IMR-90 (cell line): ENCODE results near the gene VPS26A. TPM values are rescaled to one million over a fixed set of nuclear protein-coding genes. Genes with fewer than 3 reads are reported as not detected.

Experiments used
- ATAC-seq: fragments of 200-7000 bp; cut with Tn5 transposase; 2 replicates; pipeline ENCODE4 v1.9.1; 2020; ENCODE audit warnings: low read depth, mild to moderate bottlenecking, moderate library complexity
- BruUV-seq: library from RNA; stranded (reverse); fragments of 400-500 nt; replicated peaks from 2 replicates; lab custom pipeline; 2021; lab: Mats Ljungman, UMichigan
- CTCF ChIA-PET: fragments of 300-600 bp; formaldehyde crosslinking; extraction: SDS; loops from one replicate; lab custom pipeline; 2021; ENCODE audit warnings: antibody characterized with exemption; lab: Yijun Ruan, JAX
- POLR2A ChIA-PET: fragments of 300-600 bp; sonication (Branson Sonifier 250); formaldehyde crosslinking; loops from one replicate; lab custom pipeline; 2022; ENCODE audit warnings: antibody characterized with exemption; ENCODE audit not compliant: unreplicated experiment; lab: Charles Lee
- DNase-seq: peaks from one replicate; pipeline ENCODE4 v3.0.0; 2013
- H2AFZ ChIP-seq: replicated peaks from 2 replicates; pipeline ENCODE3; 2013; ENCODE audit warnings: low read length, mild to moderate bottlenecking; ENCODE audit not compliant: poor library complexity
- H2AK5ac ChIP-seq: 2 replicates; pipeline ENCODE4 v1.6.1; 2013; ENCODE audit warnings: low read depth, low read length, inconsistent platforms
- H2AK9ac ChIP-seq: replicated peaks from 2 replicates; pipeline ENCODE3; 2013; ENCODE audit warnings: mild to moderate bottlenecking, low read depth, low read length, moderate library complexity; ENCODE audit not compliant: poor library complexity
- H2BK120ac ChIP-seq: 2 replicates; pipeline ENCODE4 v1.6.1; 2013; ENCODE audit warnings: low read depth, low read length, inconsistent platforms
- H2BK15ac ChIP-seq: 3 replicates; pipeline ENCODE4 v1.6.1; 2013; ENCODE audit warnings: low read depth, low read length, inconsistent platforms
- H2BK20ac ChIP-seq: 2 replicates; pipeline ENCODE4 v1.6.1; 2013; ENCODE audit warnings: low read depth, mild to moderate bottlenecking, inconsistent platforms, low read length, moderate library complexity
- H2BK5ac ChIP-seq: 2 replicates; pipeline ENCODE4 v1.6.1; 2013; ENCODE audit warnings: mild to moderate bottlenecking, low read depth, low read length, inconsistent platforms; ENCODE audit not compliant: poor library complexity, severe bottlenecking
- H3K14ac ChIP-seq: replicated peaks from 2 replicates; pipeline ENCODE4 v1.6.1; 2013; ENCODE audit warnings: low read depth, low read length, inconsistent platforms
- H3K18ac ChIP-seq: 2 replicates; pipeline ENCODE4 v1.6.1; 2013; ENCODE audit warnings: low read depth, low read length, control low read depth
- H3K23ac ChIP-seq: 2 replicates; pipeline ENCODE4 v1.6.1; 2013; ENCODE audit warnings: low read depth, low read length, inconsistent platforms
- H3K27ac ChIP-seq: 2 replicates; pipeline ENCODE4 v1.5.1; 2013; ENCODE audit warnings: mild to moderate bottlenecking, control low read depth, low read length; ENCODE audit not compliant: insufficient read depth
- H3K27me3 ChIP-seq: 2 replicates; pipeline ENCODE4 v1.6.1; 2013; ENCODE audit warnings: low read length; ENCODE audit not compliant: control insufficient read depth, insufficient read depth
- H3K36me3 ChIP-seq: 2 replicates; pipeline ENCODE4 v1.6.1; 2013; ENCODE audit warnings: low read length, mixed read lengths; ENCODE audit not compliant: control insufficient read depth, insufficient read depth
- H3K4ac ChIP-seq: 2 replicates; pipeline ENCODE4 v1.6.1; 2013; ENCODE audit warnings: low read depth, low read length, inconsistent platforms
- H3K4me1 ChIP-seq: 2 replicates; pipeline ENCODE4 v1.6.1; 2013; ENCODE audit warnings: low read length, mixed read lengths; ENCODE audit not compliant: control insufficient read depth, insufficient read depth
- H3K4me2 ChIP-seq: 2 replicates; pipeline ENCODE4 v1.6.1; 2013; ENCODE audit warnings: low read depth, mild to moderate bottlenecking, control low read depth, low read length, moderate library complexity
- H3K4me3 ChIP-seq: 2 replicates; pipeline ENCODE4 v1.5.1; 2013; ENCODE audit warnings: low read depth, mild to moderate bottlenecking, control low read depth, low read length, moderate library complexity; ENCODE audit not compliant: insufficient read depth
- H3K56ac ChIP-seq: 2 replicates; pipeline ENCODE4 v1.6.1; 2013; ENCODE audit warnings: low read length, inconsistent platforms; ENCODE audit not compliant: insufficient read depth; ENCODE audit errors: extremely low read depth
- H3K79me1 ChIP-seq, 2 experiments: 2 replicates each; pipeline ENCODE4 v1.6.1; 2013; ENCODE audit warnings: low read length in 2 of 2, inconsistent platforms in 1 of 2, low read depth in 1 of 2
- H3K9ac ChIP-seq: 2 replicates; pipeline ENCODE4 v1.6.1; 2013; ENCODE audit warnings: low read depth, low read length, control low read depth
- H3K9me1 ChIP-seq: 2 replicates; pipeline ENCODE4 v1.6.1; 2013; ENCODE audit warnings: low read length, inconsistent platforms; ENCODE audit not compliant: insufficient read depth
- H3K9me3 ChIP-seq: 2 replicates; pipeline ENCODE4 v1.6.1; 2013; ENCODE audit warnings: low read length; ENCODE audit not compliant: control insufficient read depth, insufficient read depth
- H4K20me1 ChIP-seq: 2 replicates; pipeline ENCODE4 v1.6.1; 2013; ENCODE audit warnings: low read length, inconsistent platforms; ENCODE audit not compliant: insufficient read depth
- H4K5ac ChIP-seq: 2 replicates; pipeline ENCODE4 v1.6.1; 2013; ENCODE audit warnings: mild to moderate bottlenecking, low read depth, low read length, control low read depth
- H4K8ac ChIP-seq, 2 experiments: 2 replicates each; pipeline ENCODE4 v1.6.1; 2013; ENCODE audit warnings: low read depth in 2 of 2, low read length in 2 of 2, control low read depth in 1 of 2, inconsistent platforms in 1 of 2
- H4K91ac ChIP-seq: 2 replicates; pipeline ENCODE4 v1.6.1; 2013; ENCODE audit warnings: low read depth, low read length, inconsistent platforms; ENCODE audit not compliant: insufficient read depth
- BHLHE40 ChIP-seq: fragments of 150-350 bp; IDR thresholded peaks from 2 replicates; pipeline ENCODE4 v1.6.1; 2016; ENCODE audit warnings: mild to moderate bottlenecking, low read depth, low read length
- CEBPB ChIP-seq: IDR thresholded peaks from 2 replicates; pipeline ENCODE4 v1.6.1; 2012; ENCODE audit warnings: low read depth, low read length, improper control_type of control experiment
- FOS ChIP-seq: fragments of 150-350 bp; IDR thresholded peaks from 2 replicates; pipeline ENCODE4 v1.6.1; 2016; ENCODE audit warnings: low read depth, low read length
- MAFK ChIP-seq: IDR thresholded peaks from 2 replicates; pipeline ENCODE4 v1.6.1; 2012; ENCODE audit warnings: low read depth, low read length, improper control_type of control experiment
- POLR2A ChIP-seq: IDR thresholded peaks from 2 replicates; pipeline ENCODE4 v1.6.1; 2012; ENCODE audit warnings: mild to moderate bottlenecking, low read depth, low read length
- RAD21 ChIP-seq: IDR thresholded peaks from 2 replicates; pipeline ENCODE4 v1.6.1; 2012; ENCODE audit warnings: low read length, improper control_type of control experiment
- RCOR1 ChIP-seq: IDR thresholded peaks from 2 replicates; pipeline ENCODE4 v1.6.1; 2012; ENCODE audit warnings: mild to moderate bottlenecking, low read length, improper control_type of control experiment; ENCODE audit not compliant: insufficient replicate concordance
- RFX5 ChIP-seq: IDR thresholded peaks from 2 replicates; pipeline ENCODE4 v1.8.0; 2012; ENCODE audit warnings: low read depth, mild to moderate bottlenecking, low read length, moderate library complexity
- WGBS, 2 experiments: methylation state at CpG; one replicate each; pipeline versions ENCODE4 v1.1.5 to v1.1.7; 2013; ENCODE audit warnings: missing lambda C conversion rate in 2 of 2; ENCODE audit not compliant: insufficient read length in 1 of 2; ENCODE audit errors: extremely low coverage in 2 of 2; 5-methylcytosine and 5-hydroxymethylcytosine counted together
- dilution Hi-C: fragments of 300-500 bp; cut with HindIII; formaldehyde crosslinking; loops from one replicate; pipeline ENCODE4 v1.14.3; 2018; ENCODE audit warnings: low sequenced_read_pairs; ENCODE audit not compliant: unreplicated experiment
- in situ Hi-C: fragments of 300-500 bp; cut with MboI; formaldehyde crosslinking; loops from 3 replicates; pipeline ENCODE4 v1.14.3; 2019; ENCODE audit warnings: low sequenced_read_pairs, inconsistent platforms, mixed read lengths
- intact Hi-C: fragments of 100-400 bp; cut with micrococcal nuclease; formaldehyde crosslinking; loops from 2 replicates; pipeline ENCODE4 v1.10.0; 2022
- polyA plus RNA-seq, 3 experiments: library from polyadenylated mRNA; depleted of rRNA; stranded (reverse); fragments of >200 nt; gene quantifications; 2 replicates each; pipeline ENCODE4 v1.2.3, GENCODE V29; 2012; ENCODE audit warnings: low replicate concordance in 1 of 3
- total RNA-seq: library from RNA; depleted of rRNA; stranded (reverse); fragments of >200 nt; gene quantifications from 2 replicates; pipeline ENCODE4 v1.2.3, GENCODE V29; 2012
- TF ChIP-seq, protein P1 (sequence below): fragments of 150-350 bp; IDR thresholded peaks from 2 replicates; pipeline ENCODE4 v1.6.1; 2017; ENCODE audit warnings: mild to moderate bottlenecking, antibody characterized with exemption, low read length, low read depth

The VPS26A gene
- total and polyA plus RNA-seq, 2 of the 4 experiments (the other 2 are of a cell fraction): 7.2 to 18.7 TPM

DNA sequence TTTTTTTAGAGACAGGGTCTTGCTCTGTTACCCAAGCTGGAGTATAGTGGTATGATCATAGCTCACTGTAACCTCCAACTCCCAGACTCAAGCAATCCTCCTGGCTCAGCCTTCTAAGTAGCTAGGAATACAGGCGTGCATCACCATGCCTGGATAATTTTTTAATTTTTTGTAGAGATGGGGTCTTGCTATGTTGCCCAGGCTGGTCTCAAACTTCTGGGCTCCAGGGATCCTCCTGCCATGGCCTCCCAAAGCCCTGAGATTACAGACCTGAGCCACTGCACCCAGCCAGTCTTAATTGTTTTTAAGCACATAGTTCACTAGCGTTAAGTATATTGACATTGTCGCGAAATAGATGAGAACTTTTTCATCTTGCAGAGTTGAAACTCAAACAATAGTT lies 58.0 kb downstream of the VPS26A start:
- Histone ChIP-seq H2BK15ac (no peak overlapping the region), H3K14ac (no peak overlapping the region), H3K9ac (no peak overlapping the region), H2AFZ (no peak overlapping the region), H3K4ac (no peak overlapping the region), H2AK5ac (no peak overlapping the region), H3K4me2 (no peak overlapping the region), H3K36me3 (peaks cover 7% of the 10 kb centered on the region), H3K27ac (no peak overlapping the region), H3K4me3 (no peak overlapping the region), H3K9me1 (peaks cover 4% of the 10 kb centered on the region), H2AK9ac (no peak overlapping the region), H4K8ac (no peak overlapping the region), H3K56ac (no peak overlapping the region), H2BK20ac (no peak overlapping the region), H4K5ac (no peak overlapping the region), H3K18ac (no peak overlapping the region), H4K20me1 (no peaks in the 10 kb centered on the region; the same call in 1 of the 2 replicates), H2BK120ac (no peak overlapping the region), H4K91ac (no peak overlapping the region), H3K79me1 (peaks cover 5 to 38% of the 10 kb centered on the region in 2 experiments), H3K23ac (no peak overlapping the region), H3K27me3 (no peaks in the 10 kb centered on the region), H3K9me3 (no peaks in the 10 kb centered on the region), H2BK5ac (no peak overlapping the region), H3K4me1 (peaks cover 2% of the 10 kb centered on the region; the same call in 1 of the 2 replicates)
- no peak for DNase-seq
- dilution Hi-C loops: no loop called here
- ChIA-PET CTCF (no interaction called here), POLR2A (no interaction called here)
- BruUV-seq: no TSS peak
- ATAC-seq: no peak
- in situ Hi-C loops: no loop called here
- intact Hi-C loops: no loop called here
- TF ChIP-seq RCOR1 (no peak), CEBPB (no peak), RFX5 (no peak), FOS (no peak), RAD21 (no peak), MAFK (no peak), POLR2A (no peak), BHLHE40 (no peak)
- TF ChIP-seq, protein P1, sequence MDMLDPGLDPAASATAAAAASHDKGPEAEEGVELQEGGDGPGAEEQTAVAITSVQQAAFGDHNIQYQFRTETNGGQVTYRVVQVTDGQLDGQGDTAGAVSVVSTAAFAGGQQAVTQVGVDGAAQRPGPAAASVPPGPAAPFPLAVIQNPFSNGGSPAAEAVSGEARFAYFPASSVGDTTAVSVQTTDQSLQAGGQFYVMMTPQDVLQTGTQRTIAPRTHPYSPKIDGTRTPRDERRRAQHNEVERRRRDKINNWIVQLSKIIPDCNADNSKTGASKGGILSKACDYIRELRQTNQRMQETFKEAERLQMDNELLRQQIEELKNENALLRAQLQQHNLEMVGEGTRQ: no peak
- WGBS, 2 experiments: no CpG with 5 or more reads among the region's 4 CpGs
